HG02798 (cell line): ENCODE data around the gene P4HTM.

Experiments used
- ATAC-seq: cut with Tn5 transposase; IDR thresholded peaks from one replicate; pipeline ENCODE4 v1.9.1; 2021; ENCODE audit warnings: mild to moderate bottlenecking; ENCODE audit not compliant: unreplicated experiment, poor library complexity

The P4HTM gene, protein sequence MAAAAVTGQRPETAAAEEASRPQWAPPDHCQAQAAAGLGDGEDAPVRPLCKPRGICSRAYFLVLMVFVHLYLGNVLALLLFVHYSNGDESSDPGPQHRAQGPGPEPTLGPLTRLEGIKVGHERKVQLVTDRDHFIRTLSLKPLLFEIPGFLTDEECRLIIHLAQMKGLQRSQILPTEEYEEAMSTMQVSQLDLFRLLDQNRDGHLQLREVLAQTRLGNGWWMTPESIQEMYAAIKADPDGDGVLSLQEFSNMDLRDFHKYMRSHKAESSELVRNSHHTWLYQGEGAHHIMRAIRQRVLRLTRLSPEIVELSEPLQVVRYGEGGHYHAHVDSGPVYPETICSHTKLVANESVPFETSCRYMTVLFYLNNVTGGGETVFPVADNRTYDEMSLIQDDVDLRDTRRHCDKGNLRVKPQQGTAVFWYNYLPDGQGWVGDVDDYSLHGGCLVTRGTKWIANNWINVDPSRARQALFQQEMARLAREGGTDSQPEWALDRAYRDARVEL

DNA sequence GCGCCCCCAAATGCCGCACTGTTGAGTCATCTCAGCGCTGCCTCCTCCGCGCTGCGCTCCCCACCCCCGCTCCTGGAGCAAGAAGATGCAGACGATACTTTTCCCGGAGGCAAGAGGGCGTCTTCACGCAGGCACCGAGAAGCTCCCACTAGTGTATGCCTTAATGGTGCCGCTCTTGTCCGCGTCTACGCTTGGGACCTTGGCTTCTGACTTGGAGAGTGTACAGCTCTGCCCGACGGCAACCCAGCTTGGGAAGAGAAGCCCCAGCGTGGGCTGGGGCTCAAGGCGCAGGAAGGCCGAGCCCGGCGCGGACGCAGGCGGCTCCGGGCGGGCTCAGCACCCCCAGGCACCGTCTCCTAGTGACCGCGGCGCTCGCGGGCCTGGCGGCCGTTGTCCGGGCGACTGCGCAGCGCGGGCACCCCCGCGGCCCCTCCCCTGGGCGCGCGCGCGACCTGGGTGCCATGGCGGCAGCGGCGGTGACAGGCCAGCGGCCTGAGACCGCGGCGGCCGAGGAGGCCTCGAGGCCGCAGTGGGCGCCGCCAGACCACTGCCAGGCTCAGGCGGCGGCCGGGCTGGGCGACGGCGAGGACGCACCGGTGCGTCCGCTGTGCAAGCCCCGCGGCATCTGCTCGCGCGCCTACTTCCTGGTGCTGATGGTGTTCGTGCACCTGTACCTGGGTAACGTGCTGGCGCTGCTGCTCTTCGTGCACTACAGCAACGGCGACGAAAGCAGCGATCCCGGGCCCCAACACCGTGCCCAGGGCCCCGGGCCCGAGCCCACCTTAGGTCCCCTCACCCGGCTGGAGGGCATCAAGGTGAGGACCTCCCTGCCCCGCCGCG, at the start of gene P4HTM:
P4HTM (plus strand) TSS at position 446 of the 840 bp plus-strand sequence; CDS start at position 462, 16 bp downstream.
- ATAC-seq: peak; percentile 66

DNA sequence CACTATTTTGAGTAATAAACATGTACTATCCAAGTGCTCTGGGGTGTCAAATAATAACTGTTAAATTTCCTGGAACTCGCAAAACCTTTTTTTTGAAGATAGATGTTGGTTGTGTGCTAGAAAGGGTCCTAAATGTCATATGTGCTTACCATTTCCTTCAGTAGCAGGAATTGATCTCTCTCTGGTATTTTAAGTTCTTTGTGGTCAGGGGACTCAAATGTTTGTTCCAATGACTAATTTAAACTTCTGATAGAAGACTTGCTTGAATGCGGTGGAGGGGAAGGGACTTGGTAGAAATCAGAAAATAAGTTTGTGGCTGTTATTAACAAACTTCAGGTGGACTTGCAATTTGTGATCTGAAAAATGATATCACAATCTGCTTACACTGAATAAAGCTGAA, 44.6 kb upstream of the P4HTM start:
- ATAC-seq: no peak

GRCh38 chr3:48945891-48946549, 44.0 kb upstream of the P4HTM start:
- ATAC-seq: no peak

GRCh38 chr3:48949376-48949717, 40.7 kb upstream of the P4HTM start:
- ATAC-seq: no peak

DNA sequence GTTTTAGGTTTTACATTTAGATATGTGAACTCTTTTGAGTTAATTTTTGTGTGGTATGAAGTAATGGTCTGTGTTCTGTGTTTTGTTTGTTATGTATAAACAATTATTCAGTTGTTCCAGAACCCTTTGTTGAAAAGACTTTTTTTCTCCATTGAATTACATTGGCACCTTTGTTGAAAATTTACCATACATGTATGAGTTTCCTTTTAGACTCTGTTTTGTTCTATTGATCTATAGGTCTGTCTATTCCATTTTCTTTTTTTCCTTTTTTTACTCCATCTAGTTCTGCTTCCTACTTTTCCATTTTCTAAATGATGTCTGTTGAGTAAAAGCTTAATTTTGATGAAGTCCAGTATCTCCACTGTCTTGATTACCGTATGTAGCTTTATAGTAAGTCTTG, 40.0 kb upstream of the P4HTM start:
- no peak for ATAC-seq

- ATAC-seq: no peak
Observed at GRCh38 chr3:48951764-48952163, 38.3 kb upstream of the P4HTM start.

GRCh38 chr3:48952510-48953118, 37.4 kb upstream of the P4HTM start:
- no peak for ATAC-seq

- no peak for ATAC-seq
Observed at GRCh38 chr3:48957006-48957705, 32.9 kb upstream of the P4HTM start.

DNA sequence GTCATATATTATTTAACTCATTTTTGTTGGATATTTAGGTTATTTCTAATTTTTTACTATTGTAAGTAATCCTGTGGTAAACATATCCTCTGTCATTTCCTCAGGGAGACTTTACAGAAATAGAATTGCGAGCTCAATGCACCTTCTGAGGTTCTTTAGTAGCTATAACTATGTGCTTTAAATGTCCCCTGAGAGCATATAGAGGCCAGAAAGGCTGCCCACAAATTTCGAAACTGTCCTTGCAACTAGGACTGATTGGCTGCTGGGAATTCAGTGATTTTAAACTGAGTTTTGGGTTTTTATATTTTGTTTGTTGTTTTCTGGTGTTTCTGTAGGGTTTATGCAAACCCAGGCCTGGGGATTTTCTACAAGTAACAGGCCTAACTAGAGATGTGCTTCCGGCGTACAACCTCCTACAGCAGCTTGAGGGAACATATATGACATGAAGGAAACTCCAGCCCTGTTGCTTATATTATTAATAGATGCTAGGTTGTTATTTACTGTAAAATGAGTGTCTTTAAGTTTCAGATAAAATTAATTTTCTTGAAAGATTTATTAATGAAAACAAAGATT, 29.1 kb upstream of the P4HTM start:
- ATAC-seq: no peak

- no peak for ATAC-seq
Observed at GRCh38 chr3:48962340-48962739, 27.7 kb upstream of the P4HTM start.

- no peak for ATAC-seq
Observed at GRCh38 chr3:48962939-48963338, 27.1 kb upstream of the P4HTM start.

DNA sequence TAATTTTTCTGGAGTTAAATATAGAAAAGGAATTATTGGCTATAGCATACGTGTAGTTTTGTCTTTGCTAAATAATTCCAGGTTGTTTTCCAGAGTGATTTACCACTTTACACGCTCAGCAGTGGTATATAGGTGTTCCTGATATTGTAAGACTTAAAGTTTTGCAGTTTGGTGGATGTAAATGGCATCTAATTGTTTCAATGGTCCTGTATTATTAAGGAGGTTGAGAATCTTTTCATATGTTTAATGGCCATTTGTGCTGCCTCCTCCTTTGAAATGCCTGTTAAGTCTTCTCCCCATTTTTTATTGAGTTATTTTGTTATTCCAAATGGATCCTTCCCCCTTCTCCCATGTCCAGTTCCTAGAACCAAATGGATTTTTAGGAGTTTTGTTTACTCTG, 26.4 kb upstream of the P4HTM start:
- no peak for ATAC-seq

DNA sequence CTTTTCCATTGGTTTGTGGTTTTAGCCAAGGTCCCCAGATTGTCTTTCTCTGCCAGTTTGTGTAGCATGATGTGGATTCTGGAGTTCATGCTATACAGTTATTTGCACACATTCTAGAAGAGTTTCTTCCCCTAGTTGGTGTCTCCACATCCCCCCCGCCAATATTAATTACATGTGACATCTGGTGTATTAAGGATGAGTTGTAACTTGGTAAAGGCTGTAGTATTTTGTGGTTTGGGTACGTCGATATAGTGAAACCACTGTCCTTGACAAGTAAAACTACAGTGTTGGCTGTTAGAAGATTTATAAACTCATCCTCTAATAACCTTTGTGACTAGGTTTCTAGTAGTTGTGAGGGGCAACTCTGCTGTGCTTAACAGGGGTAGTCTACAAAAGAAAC, 23.7 kb upstream of the P4HTM start:
- ATAC-seq: no peak

GRCh38 chr3:48966876-48967361, 23.1 kb upstream of the P4HTM start:
- ATAC-seq: no peak

GRCh38 chr3:48970586-48970985, 19.5 kb upstream of the P4HTM start:
- ATAC-seq: no peak

- ATAC-seq: no peak
Observed at GRCh38 chr3:48974076-48974864, 15.8 kb upstream of the P4HTM start.

DNA sequence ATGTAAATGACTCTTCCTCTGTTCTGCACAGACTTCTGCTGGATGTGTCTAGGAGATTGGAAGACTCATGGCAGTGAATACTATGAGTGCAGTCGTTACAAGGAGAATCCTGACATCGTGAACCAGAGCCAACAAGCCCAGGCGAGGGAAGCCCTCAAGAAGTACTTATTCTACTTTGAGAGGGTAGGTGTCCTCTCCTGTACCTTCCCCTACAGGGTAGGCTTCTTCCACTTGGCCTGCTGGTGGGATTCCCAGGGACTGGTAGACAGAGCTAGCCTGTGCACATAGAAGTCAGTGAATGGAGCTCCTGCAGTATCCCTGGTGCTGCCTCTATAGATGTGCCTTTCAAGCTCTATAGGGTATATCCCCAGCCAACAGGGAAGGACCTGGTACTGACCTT, 10.6 kb upstream of the P4HTM start:
- ATAC-seq: no peak

DNA sequence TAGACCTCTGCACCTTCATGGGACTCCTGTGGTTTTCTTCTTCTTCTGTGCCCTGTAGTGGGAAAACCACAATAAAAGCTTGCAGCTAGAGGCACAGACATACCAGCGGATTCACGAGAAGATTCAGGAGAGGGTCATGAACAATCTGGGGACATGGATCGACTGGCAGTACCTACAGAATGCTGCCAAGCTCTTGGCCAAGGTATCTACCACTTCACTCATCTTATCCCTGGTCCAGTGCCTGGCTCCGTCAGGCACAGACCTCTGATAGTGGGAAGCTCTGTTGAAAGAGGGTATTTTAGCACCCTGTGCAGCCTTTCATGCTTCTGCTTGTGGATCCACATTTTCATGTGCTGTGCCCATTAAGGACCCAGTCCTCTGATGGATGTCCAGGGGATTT, 9.7 kb upstream of the P4HTM start:
- ATAC-seq: no peak

- no peak for ATAC-seq
Observed at GRCh38 chr3:48982016-48982415, 8.0 kb upstream of the P4HTM start.
